GM03348 (cell line): ENCODE measurements around the gene GBF1.

ENCODE experiments used
- DNase-seq: peaks from one replicate; pipeline ENCODE4 v3.0.0; 2012; ENCODE audit warnings: low spot score

Gene GBF1

GRCh38 chr10:102395400-102396316, 150.3 kb downstream of the GBF1 start, which contains the start of gene NFKB2:
TSS of gene NFKB2 (plus strand) at chr10:102395705. CDS start at chr10:102395960, 255 bp downstream.
- peak; percentile 97 for DNase-seq

- DNase-seq: no peak
These were observed 151.0 kb downstream of the GBF1 start for GRCh38 chr10:102396317-102396650.

GRCh38 chr10:102396730-102397151, 151.4 kb downstream of the GBF1 start:
- no peak for DNase-seq

GRCh38 chr10:102397222-102398171, 152.2 kb downstream of the GBF1 start:
- DNase-seq: no peak

- DNase-seq: no peak
These were observed 153.1 kb downstream of the GBF1 start for GRCh38 chr10:102398172-102399020.

GRCh38 chr10:102399217-102400021, 154.1 kb downstream of the GBF1 start:
- DNase-seq: peak; percentile 94

GRCh38 chr10:102400076-102400475, 154.7 kb downstream of the GBF1 start:
- DNase-seq: no peak

GRCh38 chr10:102400598-102401341, 155.4 kb downstream of the GBF1 start:
- DNase-seq: no peak

GRCh38 chr10:102401342-102401654, 156.0 kb downstream of the GBF1 start:
- no peak for DNase-seq

GRCh38 chr10:102401735-102402511, 156.6 kb downstream of the GBF1 start:
- no peak for DNase-seq

GRCh38 chr10:102402512-102402896, 157.2 kb downstream of the GBF1 start:
- no peak for DNase-seq

- no peak for DNase-seq
These were observed 157.8 kb downstream of the GBF1 start for GRCh38 chr10:102403115-102403514.

- DNase-seq: no peak
These were observed 159.2 kb downstream of the GBF1 start for GRCh38 chr10:102404361-102405107.

GRCh38 chr10:102405108-102405571, 159.8 kb downstream of the GBF1 start:
- DNase-seq: no peak

GRCh38 chr10:102405632-102406031, 160.3 kb downstream of the GBF1 start:
- no peak for DNase-seq

GRCh38 chr10:102406815-102407214, 161.5 kb downstream of the GBF1 start:
- no peak for DNase-seq

GRCh38 chr10:102407425-102408130, 162.2 kb downstream of the GBF1 start:
- DNase-seq: no peak

- DNase-seq: no peak
These were observed 162.9 kb downstream of the GBF1 start for GRCh38 chr10:102408131-102408727.
